ENCODE results near the gene IFITM1. TPM values are rescaled to one million over a fixed set of nuclear protein-coding genes. Genes with fewer than 3 reads are reported as not detected.

IFITM1 gene
- total and polyA plus RNA-seq, 9 of the 15 experiments (the other 6 are each of a cell fraction or from before 2014, with no cell fraction given): 691 to 5,579 (median 974) TPM

- TF ChIP-seq ZNF277 (CRISPR knock-in tag; IDR thresholded peaks at IDR 0.05; ENCODE audit: borderline replicate concordance) (no peak), POLR3G (IDR thresholded peaks at IDR 0.05; ENCODE audit: extremely low read depth, insufficient read length, insufficient replicate concordance) (no peak), CBX2 (IDR thresholded peaks at IDR 0.05; ENCODE audit: insufficient read depth, low read length, poor library complexity, severe bottlenecking) (no peak), FOSL1 (tag; conservative IDR thresholded peaks at IDR 0.05) (no peak), RERE (CRISPR knock-in tag; IDR thresholded peaks at IDR 0.05; ENCODE audit: borderline replicate concordance) (no peak), ZFX (CRISPR knock-in tag; IDR thresholded peaks at IDR 0.05) (peak; percentile 64), PCBP2 (IDR thresholded peaks at IDR 0.05; ENCODE audit: low read depth, low read length, poor library complexity, severe bottlenecking) (no peak), KDM2B (CRISPR knock-in tag; IDR thresholded peaks at IDR 0.05) (no peak; the same call in 1 of the 2 replicates), ARID2 (IDR thresholded peaks at IDR 0.05) (no peak), TAF9B (IDR thresholded peaks at IDR 0.05; ENCODE audit: partially characterized antibody) (peak; percentile 29), HDGF (IDR thresholded peaks at IDR 0.05) (no peak), KLF1 (tag; IDR thresholded peaks at IDR 0.05) (no peak; the same call in none of the 2 replicates), SMC3 (conservative IDR thresholded peaks at IDR 0.05; ENCODE audit: insufficient read depth, low read depth, low read length) (no peak), ZNF239 (CRISPR knock-in tag; IDR thresholded peaks at IDR 0.05) (peak; percentile 33)
- TF ChIP-seq, protein P1, sequence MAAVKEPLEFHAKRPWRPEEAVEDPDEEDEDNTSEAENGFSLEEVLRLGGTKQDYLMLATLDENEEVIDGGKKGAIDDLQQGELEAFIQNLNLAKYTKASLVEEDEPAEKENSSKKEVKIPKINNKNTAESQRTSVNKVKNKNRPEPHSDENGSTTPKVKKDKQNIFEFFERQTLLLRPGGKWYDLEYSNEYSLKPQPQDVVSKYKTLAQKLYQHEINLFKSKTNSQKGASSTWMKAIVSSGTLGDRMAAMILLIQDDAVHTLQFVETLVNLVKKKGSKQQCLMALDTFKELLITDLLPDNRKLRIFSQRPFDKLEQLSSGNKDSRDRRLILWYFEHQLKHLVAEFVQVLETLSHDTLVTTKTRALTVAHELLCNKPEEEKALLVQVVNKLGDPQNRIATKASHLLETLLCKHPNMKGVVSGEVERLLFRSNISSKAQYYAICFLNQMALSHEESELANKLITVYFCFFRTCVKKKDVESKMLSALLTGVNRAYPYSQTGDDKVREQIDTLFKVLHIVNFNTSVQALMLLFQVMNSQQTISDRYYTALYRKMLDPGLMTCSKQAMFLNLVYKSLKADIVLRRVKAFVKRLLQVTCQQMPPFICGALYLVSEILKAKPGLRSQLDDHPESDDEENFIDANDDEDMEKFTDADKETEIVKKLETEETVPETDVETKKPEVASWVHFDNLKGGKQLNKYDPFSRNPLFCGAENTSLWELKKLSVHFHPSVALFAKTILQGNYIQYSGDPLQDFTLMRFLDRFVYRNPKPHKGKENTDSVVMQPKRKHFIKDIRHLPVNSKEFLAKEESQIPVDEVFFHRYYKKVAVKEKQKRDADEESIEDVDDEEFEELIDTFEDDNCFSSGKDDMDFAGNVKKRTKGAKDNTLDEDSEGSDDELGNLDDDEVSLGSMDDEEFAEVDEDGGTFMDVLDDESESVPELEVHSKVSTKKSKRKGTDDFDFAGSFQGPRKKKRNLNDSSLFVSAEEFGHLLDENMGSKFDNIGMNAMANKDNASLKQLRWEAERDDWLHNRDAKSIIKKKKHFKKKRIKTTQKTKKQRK (IDR thresholded peaks at IDR 0.05; ENCODE audit: borderline replicate concordance, low read depth, low read length): no peak
These were observed 42.0 kb downstream of the IFITM1 start (continued) for GRCh38 chr11:355581-356458.

All from K562 (cell line).